ENCODE measurements around the gene HPCAL1. TPM values are rescaled to one million over a fixed set of nuclear protein-coding genes. Genes with fewer than 3 reads are reported as not detected.

HPCAL1 gene
- total and polyA plus RNA-seq, 10 of the 15 experiments (the other 5 are each of a cell fraction or from before 2014, with no cell fraction given) = 0.40 to 12.8 (median 7.9) TPM

DNA sequence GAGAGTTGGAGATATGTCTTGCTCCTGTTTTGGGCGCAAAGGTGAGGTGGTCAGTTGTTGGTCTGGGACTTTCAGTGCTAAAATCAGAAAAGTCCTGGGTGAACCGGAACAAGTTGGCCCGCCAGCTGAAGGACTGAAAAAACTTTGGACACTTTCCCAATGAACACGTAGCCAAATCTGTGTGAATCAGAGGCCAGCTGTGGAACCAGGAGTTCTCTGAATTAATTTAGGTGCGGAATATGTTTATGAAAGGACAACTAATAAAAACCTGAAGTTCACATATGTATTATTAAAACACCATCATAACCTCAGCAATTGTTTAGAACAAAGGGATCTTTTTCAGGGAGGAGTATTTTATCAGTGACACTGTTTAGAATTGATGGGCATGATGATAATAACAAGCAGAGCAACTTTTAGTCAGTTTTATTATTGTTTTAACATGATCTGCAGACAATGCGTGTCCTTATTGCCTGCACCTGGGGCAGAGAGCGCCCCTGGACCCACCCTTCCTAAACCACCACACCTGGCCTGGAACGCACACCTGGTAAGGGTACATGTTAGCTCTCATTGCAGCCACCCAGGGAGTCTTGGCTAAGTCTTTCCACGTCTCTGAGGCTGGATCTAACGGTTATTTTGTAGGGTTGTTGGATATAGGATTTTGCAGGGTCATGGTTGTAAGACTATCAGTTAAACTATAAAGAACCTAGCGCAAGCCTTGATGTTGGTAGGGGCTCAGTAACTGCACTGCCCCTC lies 155.3 kb downstream of the HPCAL1 start (continued):
- no peak for TF ChIP-seq RFX5 (IDR thresholded peaks at IDR 0.05; ENCODE audit: low read depth, low read length)
- TF ChIP-seq, protein P1, sequence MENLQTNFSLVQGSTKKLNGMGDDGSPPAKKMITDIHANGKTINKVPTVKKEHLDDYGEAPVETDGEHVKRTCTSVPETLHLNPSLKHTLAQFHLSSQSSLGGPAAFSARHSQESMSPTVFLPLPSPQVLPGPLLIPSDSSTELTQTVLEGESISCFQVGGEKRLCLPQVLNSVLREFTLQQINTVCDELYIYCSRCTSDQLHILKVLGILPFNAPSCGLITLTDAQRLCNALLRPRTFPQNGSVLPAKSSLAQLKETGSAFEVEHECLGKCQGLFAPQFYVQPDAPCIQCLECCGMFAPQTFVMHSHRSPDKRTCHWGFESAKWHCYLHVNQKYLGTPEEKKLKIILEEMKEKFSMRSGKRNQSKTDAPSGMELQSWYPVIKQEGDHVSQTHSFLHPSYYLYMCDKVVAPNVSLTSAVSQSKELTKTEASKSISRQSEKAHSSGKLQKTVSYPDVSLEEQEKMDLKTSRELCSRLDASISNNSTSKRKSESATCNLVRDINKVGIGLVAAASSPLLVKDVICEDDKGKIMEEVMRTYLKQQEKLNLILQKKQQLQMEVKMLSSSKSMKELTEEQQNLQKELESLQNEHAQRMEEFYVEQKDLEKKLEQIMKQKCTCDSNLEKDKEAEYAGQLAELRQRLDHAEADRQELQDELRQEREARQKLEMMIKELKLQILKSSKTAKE (IDR thresholded peaks at IDR 0.05; ENCODE audit: low read depth, poor library complexity, severe bottlenecking) = no peak
- no peak for TF ChIP-seq BACH1 (IDR thresholded peaks at IDR 0.05; ENCODE audit: borderline replicate concordance)

DNA sequence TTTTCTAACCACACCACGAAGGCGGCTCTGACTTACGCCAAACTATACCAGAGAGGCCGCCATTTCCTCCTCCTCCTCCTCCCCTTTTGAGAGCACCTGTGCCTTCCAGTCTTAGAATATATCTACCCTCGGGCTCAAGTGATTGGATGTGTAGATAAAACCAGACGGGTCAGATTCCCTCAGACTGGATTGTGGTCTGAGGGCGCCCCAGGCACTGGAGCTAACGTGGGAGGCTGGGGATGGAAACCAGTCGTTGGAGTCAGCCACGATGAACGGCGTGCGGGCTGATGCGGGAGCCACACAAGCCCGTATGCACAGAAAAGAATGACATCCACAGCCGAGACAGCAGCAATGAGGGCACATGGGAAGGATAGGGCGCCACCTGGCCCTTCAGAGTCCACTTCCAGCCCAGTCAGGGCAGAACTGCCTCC lies 157.7 kb downstream of the HPCAL1 start:
- ChIA-PET CTCF (interaction anchor here (0.9 kb wide), 1 partner anchor 222 kb away, joined by 4 read pairs; no protein-coding TSS in a partner anchor), RAD21 (ENCODE audit: unreplicated experiment) (no interaction called here), SMC1A (ENCODE audit: uncharacterized antibody, unreplicated experiment) (no interaction called here), POLR2A (no interaction called here)
- Histone ChIP-seq H3K4me3 (no peak overlapping the region), H3K4me1 (ENCODE audit: control insufficient read depth, insufficient read depth, low read length) (no peaks in the 10 kb centered on the region), H4K20me1 (ENCODE audit: control insufficient read depth, insufficient read depth) (no peaks in the 10 kb centered on the region), H3K27ac (ENCODE audit: control insufficient read depth, insufficient read depth) (no peak overlapping the region), H3K36me3 (ENCODE audit: control insufficient read depth in 2 of 2, insufficient read depth in 2 of 2, low read length in 1 of 2) (no peaks in the 10 kb centered on the region), H3K79me2 (ENCODE audit: control insufficient read depth, insufficient read depth, low read length) (no peaks in the 10 kb centered on the region), H2AFZ (ENCODE audit: control insufficient read depth, low read depth, low read length) (no peak overlapping the region), H3K9ac (ENCODE audit: control insufficient read depth, insufficient read depth, low read length) (no peak overlapping the region), H3K4me2 (ENCODE audit: control insufficient read depth, insufficient read depth) (no peak overlapping the region), H3K9me3 (replicated peaks; ENCODE audit: control insufficient read depth, insufficient read depth, low read length) (no peaks in the 10 kb centered on the region), H3K27me3 (replicated peaks in 1 of 2; ENCODE audit: control insufficient read depth in 2 of 2, insufficient read depth in 2 of 2, low read length in 1 of 2) (no peaks in the 10 kb centered on the region)
- in situ Hi-C loops (cut with MboI) (no loop called here), intact Hi-C loops (cut with micrococcal nuclease; ENCODE audit: unreplicated experiment) (no loop called here)
- WGBS (ENCODE audit: insufficient coverage, insufficient replicate concordance, low lambda C conversion rate, missing lambda C conversion rate) = 58% methylated on average over 17 of the region's 17 CpGs
- DNase-seq (ENCODE audit: low read depth, low spot score) (no peak), ATAC-seq (no peak), FAIRE-seq (no peak)
- no TSS peak for BruUV-seq (replicated peaks)
- TF ChIP-seq IKZF2 (IDR thresholded peaks at IDR 0.05) = no peak
- TF ChIP-seq ETV6 (conservative IDR thresholded peaks at IDR 0.05 in 1 of 2, IDR thresholded peaks at IDR 0.05 in 1 of 2; ENCODE audit: borderline replicate concordance in 1 of 2, low read depth in 1 of 2) = no peak
- no peak for TF ChIP-seq HCFC1 (IDR thresholded peaks at IDR 0.05; ENCODE audit: low read length)
- no peak for TF ChIP-seq BRCA1 (IDR thresholded peaks at IDR 0.05; ENCODE audit: low read depth, low read length)
- no peak for TF ChIP-seq NFYB (IDR thresholded peaks at IDR 0.05; ENCODE audit: insufficient read depth, low read depth, low read length)
- TF ChIP-seq SP1 (IDR thresholded peaks at IDR 0.05; ENCODE audit: low read depth, low read length) = no peak
- TF ChIP-seq, protein P2, sequence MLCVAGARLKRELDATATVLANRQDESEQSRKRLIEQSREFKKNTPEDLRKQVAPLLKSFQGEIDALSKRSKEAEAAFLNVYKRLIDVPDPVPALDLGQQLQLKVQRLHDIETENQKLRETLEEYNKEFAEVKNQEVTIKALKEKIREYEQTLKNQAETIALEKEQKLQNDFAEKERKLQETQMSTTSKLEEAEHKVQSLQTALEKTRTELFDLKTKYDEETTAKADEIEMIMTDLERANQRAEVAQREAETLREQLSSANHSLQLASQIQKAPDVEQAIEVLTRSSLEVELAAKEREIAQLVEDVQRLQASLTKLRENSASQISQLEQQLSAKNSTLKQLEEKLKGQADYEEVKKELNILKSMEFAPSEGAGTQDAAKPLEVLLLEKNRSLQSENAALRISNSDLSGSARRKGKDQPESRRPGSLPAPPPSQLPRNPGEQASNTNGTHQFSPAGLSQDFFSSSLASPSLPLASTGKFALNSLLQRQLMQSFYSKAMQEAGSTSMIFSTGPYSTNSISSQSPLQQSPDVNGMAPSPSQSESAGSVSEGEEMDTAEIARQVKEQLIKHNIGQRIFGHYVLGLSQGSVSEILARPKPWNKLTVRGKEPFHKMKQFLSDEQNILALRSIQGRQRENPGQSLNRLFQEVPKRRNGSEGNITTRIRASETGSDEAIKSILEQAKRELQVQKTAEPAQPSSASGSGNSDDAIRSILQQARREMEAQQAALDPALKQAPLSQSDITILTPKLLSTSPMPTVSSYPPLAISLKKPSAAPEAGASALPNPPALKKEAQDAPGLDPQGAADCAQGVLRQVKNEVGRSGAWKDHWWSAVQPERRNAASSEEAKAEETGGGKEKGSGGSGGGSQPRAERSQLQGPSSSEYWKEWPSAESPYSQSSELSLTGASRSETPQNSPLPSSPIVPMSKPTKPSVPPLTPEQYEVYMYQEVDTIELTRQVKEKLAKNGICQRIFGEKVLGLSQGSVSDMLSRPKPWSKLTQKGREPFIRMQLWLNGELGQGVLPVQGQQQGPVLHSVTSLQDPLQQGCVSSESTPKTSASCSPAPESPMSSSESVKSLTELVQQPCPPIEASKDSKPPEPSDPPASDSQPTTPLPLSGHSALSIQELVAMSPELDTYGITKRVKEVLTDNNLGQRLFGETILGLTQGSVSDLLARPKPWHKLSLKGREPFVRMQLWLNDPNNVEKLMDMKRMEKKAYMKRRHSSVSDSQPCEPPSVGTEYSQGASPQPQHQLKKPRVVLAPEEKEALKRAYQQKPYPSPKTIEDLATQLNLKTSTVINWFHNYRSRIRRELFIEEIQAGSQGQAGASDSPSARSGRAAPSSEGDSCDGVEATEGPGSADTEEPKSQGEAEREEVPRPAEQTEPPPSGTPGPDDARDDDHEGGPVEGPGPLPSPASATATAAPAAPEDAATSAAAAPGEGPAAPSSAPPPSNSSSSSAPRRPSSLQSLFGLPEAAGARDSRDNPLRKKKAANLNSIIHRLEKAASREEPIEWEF (IDR thresholded peaks at IDR 0.05; ENCODE audit: insufficient replicate concordance, low read depth, low read length) = no peak
- no peak for TF ChIP-seq CEBPB (IDR thresholded peaks at IDR 0.05; ENCODE audit: borderline replicate concordance in 1 of 2, low read depth in 2 of 2, low read length in 2 of 2)
- TF ChIP-seq, protein P3, sequence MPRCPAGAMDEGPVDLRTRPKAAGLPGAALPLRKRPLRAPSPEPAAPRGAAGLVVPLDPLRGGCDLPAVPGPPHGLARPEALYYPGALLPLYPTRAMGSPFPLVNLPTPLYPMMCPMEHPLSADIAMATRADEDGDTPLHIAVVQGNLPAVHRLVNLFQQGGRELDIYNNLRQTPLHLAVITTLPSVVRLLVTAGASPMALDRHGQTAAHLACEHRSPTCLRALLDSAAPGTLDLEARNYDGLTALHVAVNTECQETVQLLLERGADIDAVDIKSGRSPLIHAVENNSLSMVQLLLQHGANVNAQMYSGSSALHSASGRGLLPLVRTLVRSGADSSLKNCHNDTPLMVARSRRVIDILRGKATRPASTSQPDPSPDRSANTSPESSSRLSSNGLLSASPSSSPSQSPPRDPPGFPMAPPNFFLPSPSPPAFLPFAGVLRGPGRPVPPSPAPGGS (IDR thresholded peaks at IDR 0.05; ENCODE audit: borderline replicate concordance, insufficient read depth, low read depth, low read length, poor library complexity, severe bottlenecking) = no peak
- TF ChIP-seq ZBED1 (IDR thresholded peaks at IDR 0.05; ENCODE audit: borderline replicate concordance) = no peak
